ENCODE measurements around the gene ALKBH5.

Gene ALKBH5

GRCh38 chr17:18158022-18158600, 25.5 kb upstream of the ALKBH5 start:
- peak; percentile 86 to 93 (median 92) for DNase-seq (ENCODE audit: low read depth in 3 of 3)

GRCh38 chr17:18159551-18160120, 24.0 kb upstream of the ALKBH5 start:
- DNase-seq (ENCODE audit: low read depth in 3 of 3) = no peak

GRCh38 chr17:18160128-18160856, 23.3 kb upstream of the ALKBH5 start:
- no peak for DNase-seq (ENCODE audit: low read depth in 3 of 3)

- DNase-seq (ENCODE audit: low read depth in 3 of 3) = no peak
Measured at GRCh38 chr17:18161207-18162145, 22.2 kb upstream of the ALKBH5 start.

GRCh38 chr17:18163547-18163946, 20.1 kb upstream of the ALKBH5 start:
- DNase-seq (ENCODE audit: low read depth in 3 of 3) = no peak

GRCh38 chr17:18166894-18167293, 16.7 kb upstream of the ALKBH5 start:
- no peak for DNase-seq (ENCODE audit: low read depth in 3 of 3)

- DNase-seq (ENCODE audit: low read depth in 3 of 3) = no peak
Measured at GRCh38 chr17:18167421-18167820, 16.2 kb upstream of the ALKBH5 start.

- no peak for DNase-seq (ENCODE audit: low read depth in 3 of 3)
Measured at GRCh38 chr17:18172531-18173278, 10.9 kb upstream of the ALKBH5 start.

- DNase-seq (ENCODE audit: low read depth in 3 of 3) = no peak
Measured at GRCh38 chr17:18173740-18174139, 9.9 kb upstream of the ALKBH5 start.

- no peak for DNase-seq (ENCODE audit: low read depth in 3 of 3)
Measured at GRCh38 chr17:18176176-18176575, 7.5 kb upstream of the ALKBH5 start.

- no peak for DNase-seq (ENCODE audit: low read depth in 3 of 3)
Measured at GRCh38 chr17:18177133-18177532, 6.5 kb upstream of the ALKBH5 start.

- DNase-seq (ENCODE audit: low read depth in 3 of 3) = no peak
Measured at GRCh38 chr17:18177722-18178121, 5.9 kb upstream of the ALKBH5 start.

GRCh38 chr17:18179196-18179595, 4.4 kb upstream of the ALKBH5 start:
- DNase-seq (ENCODE audit: low read depth in 3 of 3) = no peak

- DNase-seq (ENCODE audit: low read depth in 3 of 3) = no peak
Measured at GRCh38 chr17:18179804-18180203, 3.8 kb upstream of the ALKBH5 start.

GRCh38 chr17:18181358-18181757, 2.3 kb upstream of the ALKBH5 start:
- DNase-seq (ENCODE audit: low read depth in 3 of 3) = peak in 1 of 3 experiments; percentile 16

- no peak for DNase-seq (ENCODE audit: low read depth in 3 of 3)
Measured at GRCh38 chr17:18182110-18182977, 1.3 kb upstream of the ALKBH5 start.

- peak; percentile 71 to 74 (median 72) for DNase-seq (ENCODE audit: low read depth in 3 of 3)
Measured at GRCh38 chr17:18182978-18183333, 672 bp upstream of the ALKBH5 start.

- peak; percentile 38 to 60 (median 59) for DNase-seq (ENCODE audit: low read depth in 3 of 3)
Measured at GRCh38 chr17:18184143-18185031, 759 bp downstream of the ALKBH5 start.

GRCh38 chr17:18185391-18185790, 1.8 kb downstream of the ALKBH5 start:
- no peak for DNase-seq (ENCODE audit: low read depth in 3 of 3)

Measured in stimulated activated CD4-positive, alpha-beta T cell treated with anti-CD3 and anti-CD28 coated beads, TNF-alpha, amount 100 ng/mL, for 4 hours (primary cell).